Mucosa of rectum (tissue), 2 donors: ENCODE data around the gene SLC34A3.

Experiments
- H3K27ac ChIP-seq, 2 donors: one replicate each; pipeline ENCODE4 v1.7.0; 2013; ENCODE audit warnings: inconsistent platforms in 2 of 2, low read depth in 2 of 2, low read length in 2 of 2
- H3K27me3 ChIP-seq, 2 donors: one replicate each; pipeline ENCODE4 v1.7.0; 2013; ENCODE audit warnings: low read length in 2 of 2; ENCODE audit not compliant: control insufficient read depth in 2 of 2, insufficient read depth in 2 of 2
- H3K36me3 ChIP-seq, 2 donors: one replicate each; pipeline ENCODE4 v1.7.0; 2013; ENCODE audit warnings: low read length in 2 of 2; ENCODE audit not compliant: control insufficient read depth in 2 of 2, insufficient read depth in 2 of 2
- H3K4me1 ChIP-seq, 2 donors: one replicate each; pipeline ENCODE4 v1.7.0; 2013; ENCODE audit warnings: low read length in 2 of 2, mild to moderate bottlenecking in 1 of 2; ENCODE audit not compliant: control insufficient read depth in 2 of 2, insufficient read depth in 2 of 2
- H3K4me3 ChIP-seq, 2 donors: one replicate each; pipeline ENCODE4 v1.7.0; 2013; ENCODE audit warnings: low read length in 2 of 2
- H3K9ac ChIP-seq, 2 donors: one replicate each; pipeline ENCODE4 v1.7.0; 2013; ENCODE audit warnings: low read length in 2 of 2, low read depth in 1 of 2, mild to moderate bottlenecking in 1 of 2
- H3K9me3 ChIP-seq, 2 donors: one replicate each; pipeline ENCODE4 v1.7.0; 2013; ENCODE audit warnings: low read length in 2 of 2; ENCODE audit not compliant: control insufficient read depth in 2 of 2
- donor health status: healthy.
- donor health status: Normal muscosa, but diverticular disease.

The SLC34A3 gene

GRCh38 chr9:137194909-137195308 is 35.8 kb upstream of the SLC34A3 start:
- Histone ChIP-seq H3K27me3 (no peaks in the 10 kb centered on the region), H3K27ac (peak overlapping the region; percentile 96 to 97), H3K36me3 (peaks cover 25 to 26% of the 10 kb centered on the region in 2 donors), H3K4me3 (peak overlapping the region; percentile 55 to 57), H3K4me1 (peaks cover 58 to 62% of the 10 kb centered on the region in 2 donors), H3K9me3 (no peaks in the 10 kb centered on the region), H3K9ac (peak overlapping the region; percentile 60 to 65)

- Histone ChIP-seq H3K27me3 (no peaks in the 10 kb centered on the region), H3K27ac (peak overlapping the region; percentile 96 to 97), H3K4me1 (peaks cover 53 to 54% of the 10 kb centered on the region in 2 donors), H3K36me3 (peaks cover 19 to 20% of the 10 kb centered on the region in 2 donors), H3K4me3 (peak overlapping the region; percentile 55 to 57), H3K9me3 (no peaks in the 10 kb centered on the region), H3K9ac (peak overlapping the region; percentile 60 to 65)
Observed at GRCh38 chr9:137195525-137196220, 35.0 kb upstream of the SLC34A3 start.

GRCh38 chr9:137198051-137198901 is 32.4 kb upstream of the SLC34A3 start:
- peaks cover 56 to 60% of the 10 kb centered on the region in 2 donors for H3K4me1 ChIP-seq
- peak overlapping the region; percentile 83 for H3K9ac ChIP-seq

GRCh38 chr9:137198902-137199283 is 31.8 kb upstream of the SLC34A3 start:
- peak overlapping the region; percentile 83 for H3K9ac ChIP-seq
- no peaks in the 10 kb centered on the region for H3K36me3 ChIP-seq
- no peaks in the 10 kb centered on the region for H3K27me3 ChIP-seq
- H3K27ac ChIP-seq, result peak overlapping the region; percentile 96 to 97
- H3K9me3 ChIP-seq, result no peaks in the 10 kb centered on the region
- peak overlapping the region; percentile 67 to 72 for H3K4me3 ChIP-seq
- H3K4me1 ChIP-seq, result peaks cover 59 to 64% of the 10 kb centered on the region in 2 donors

More at GRCh38 chr9:137198051-137198901, 32.4 kb upstream of the SLC34A3 start:
- Histone ChIP-seq H3K27ac (peak overlapping the region; percentile 96 to 97), H3K9me3 (no peaks in the 10 kb centered on the region), H3K4me3 (peak overlapping the region; percentile 67 to 72), H3K36me3 (no peaks in the 10 kb centered on the region), H3K27me3 (no peaks in the 10 kb centered on the region)

GRCh38 chr9:137199411-137200121 is 31.1 kb upstream of the SLC34A3 start:
- Histone ChIP-seq H3K27ac (peak overlapping the region; percentile 96 to 97), H3K36me3 (no peaks in the 10 kb centered on the region), H3K4me1 (peaks cover 59 to 64% of the 10 kb centered on the region in 2 donors), H3K9me3 (no peaks in the 10 kb centered on the region), H3K9ac (peak overlapping the region; percentile 83), H3K4me3 (peak overlapping the region; percentile 67 to 72), H3K27me3 (no peaks in the 10 kb centered on the region)

GRCh38 chr9:137200311-137201204 is 30.1 kb upstream of the SLC34A3 start, which contains the start of gene TPRN:
Gene TPRN (minus strand): TSS chr9:137200741. CDS start chr9:137200711, 30 bp downstream.
- H3K4me1 ChIP-seq, result peaks cover 58 to 59% of the 10 kb centered on the region in 2 donors
- H3K4me3 ChIP-seq, result peak within 1 kb of the TSS; percentile 67 to 81
- H3K9ac ChIP-seq, result peak within 1 kb of the TSS; percentile 83

GRCh38 chr9:137201205-137201868 is 29.4 kb upstream of the SLC34A3 start:
- Histone ChIP-seq H3K27ac (peak overlapping the region; percentile 74 to 90), H3K9ac (peak overlapping the region; percentile 67 to 74), H3K4me3 (peak overlapping the region; percentile 67 to 81), H3K4me1 (peaks cover 57% of the 10 kb centered on the region in 2 donors), H3K27me3 (no peaks in the 10 kb centered on the region), H3K9me3 (no peaks in the 10 kb centered on the region), H3K36me3 (no peaks in the 10 kb centered on the region)

More at GRCh38 chr9:137200311-137201204, 30.1 kb upstream of the SLC34A3 start, which contains the start of gene TPRN:
- peak within 1 kb of the TSS; percentile 96 to 97 for H3K27ac ChIP-seq
- H3K36me3 ChIP-seq, result no peaks in the 10 kb centered on the region
- H3K9me3 ChIP-seq, result no peaks in the 10 kb centered on the region
- H3K27me3 ChIP-seq, result no peaks in the 10 kb centered on the region

- Histone ChIP-seq H3K9me3 (no peaks in the 10 kb centered on the region), H3K27me3 (no peaks in the 10 kb centered on the region), H3K4me3 (no peak overlapping the region), H3K4me1 (peaks cover 50 to 54% of the 10 kb centered on the region in 2 donors), H3K9ac (no peak overlapping the region), H3K36me3 (no peaks in the 10 kb centered on the region), H3K27ac (no peak overlapping the region)
Observed at GRCh38 chr9:137202966-137203365, 27.7 kb upstream of the SLC34A3 start.
